Osteocyte (in vitro differentiated cells): Measurements from ENCODE around the gene STXBP6. TPM values are rescaled to one million over a fixed set of nuclear protein-coding genes. Genes with fewer than 3 reads are reported as not detected.
"Not testable (repeated sequence)": the region's sequence is repeated elsewhere in the genome, so short reads cannot be mapped to it uniquely, and the experiment has no call there.

Experiments used
- DNase-seq: peaks from one replicate; pipeline ENCODE4 v3.0.0; 2021; ENCODE audit warnings: mixed read lengths; ENCODE audit not compliant: unreplicated experiment; ENCODE audit errors: extremely low spot score
- H3K27ac Mint-ChIP-seq: one replicate; pipeline ENCODE4 v1.8.0; 2021; ENCODE audit warnings: mild to moderate bottlenecking, mixed read lengths; ENCODE audit not compliant: unreplicated experiment
- H3K27me3 Mint-ChIP-seq: one replicate; pipeline ENCODE4 v1.8.0; 2021; ENCODE audit warnings: mixed read lengths; ENCODE audit not compliant: unreplicated experiment
- H3K36me3 Mint-ChIP-seq: one replicate; pipeline ENCODE4 v1.8.0; 2021; ENCODE audit warnings: mixed read lengths; ENCODE audit not compliant: unreplicated experiment
- H3K4me1 Mint-ChIP-seq: one replicate; pipeline ENCODE4 v1.8.0; 2021; ENCODE audit warnings: mixed read lengths; ENCODE audit not compliant: unreplicated experiment
- H3K4me3 Mint-ChIP-seq: one replicate; pipeline ENCODE4 v1.8.0; 2021; ENCODE audit warnings: mild to moderate bottlenecking, moderate library complexity, mixed read lengths; ENCODE audit not compliant: unreplicated experiment
- H3K9me3 Mint-ChIP-seq: one replicate; pipeline ENCODE4 v1.8.0; 2021; ENCODE audit warnings: mixed read lengths; ENCODE audit not compliant: unreplicated experiment
- CTCF ChIP-seq: fragments of 200-600 bp; sonication (generic); IDR thresholded peaks from 2 replicates; pipeline ENCODE4 v1.5.0; 2021; ENCODE audit warnings: antibody characterized with exemption, mild to moderate bottlenecking, moderate library complexity
- total RNA-seq: library from RNA; stranded (reverse); gene quantifications from 2 replicates; pipeline ENCODE4 v1.2.1, GENCODE V29; 2021

The STXBP6 gene
- total RNA-seq, 1 donor from 2014 or later, result 6.4 TPM

- TF ChIP-seq CTCF, result no peak
- DNase-seq, result no peak
- Mint-ChIP-seq H3K4me3 (no peak overlapping the region), H3K9me3 (no peaks in the 10 kb centered on the region), H3K36me3 (no peaks in the 10 kb centered on the region), H3K27ac (peak overlapping the region; percentile 91), H3K27me3 (no peaks in the 10 kb centered on the region), H3K4me1 (peaks cover 48% of the 10 kb centered on the region)
Observed at GRCh38 chr14:24965578-24965933, 84.4 kb downstream of the STXBP6 start.

- Mint-ChIP-seq H3K27ac (peak overlapping the region; percentile 91), H3K36me3 (no peaks in the 10 kb centered on the region), H3K4me3 (no peak overlapping the region), H3K27me3 (no peaks in the 10 kb centered on the region), H3K4me1 (peaks cover 52% of the 10 kb centered on the region), H3K9me3 (no peaks in the 10 kb centered on the region)
- no peak for DNase-seq
- no peak for TF ChIP-seq CTCF
Observed at GRCh38 chr14:24964591-24964990, 85.4 kb downstream of the STXBP6 start.

- Mint-ChIP-seq H3K27me3 (no peaks in the 10 kb centered on the region), H3K27ac (peak overlapping the region; percentile 91)
- TF ChIP-seq CTCF, result no peak
Observed at GRCh38 chr14:24964048-24964447, 85.9 kb downstream of the STXBP6 start.

GRCh38 chr14:24962118-24962517 lies 87.8 kb downstream of the STXBP6 start:
- not testable (repeated sequence) for H3K9me3 Mint-ChIP-seq, H3K4me3 Mint-ChIP-seq

More at GRCh38 chr14:24964048-24964447, 85.9 kb downstream of the STXBP6 start:
- Mint-ChIP-seq H3K36me3 (no peaks in the 10 kb centered on the region), H3K4me3 (no peak overlapping the region), H3K4me1 (peaks cover 57% of the 10 kb centered on the region), H3K9me3 (no peaks in the 10 kb centered on the region)
- no peak for DNase-seq

GRCh38 chr14:24960816-24961215 lies 89.1 kb downstream of the STXBP6 start:
- H3K27me3 Mint-ChIP-seq, result no peaks in the 10 kb centered on the region
- H3K9me3 Mint-ChIP-seq, result no peaks in the 10 kb centered on the region
- no peak overlapping the region for H3K4me3 Mint-ChIP-seq
- TF ChIP-seq CTCF, result no peak
- H3K4me1 Mint-ChIP-seq, result peaks cover 72% of the 10 kb centered on the region
- H3K36me3 Mint-ChIP-seq, result no peaks in the 10 kb centered on the region
- H3K27ac Mint-ChIP-seq, result peak overlapping the region; percentile 59
- no peak for DNase-seq

More at GRCh38 chr14:24962118-24962517, 87.8 kb downstream of the STXBP6 start:
- H3K27ac Mint-ChIP-seq, DNase-seq, H3K36me3 Mint-ChIP-seq, H3K27me3 Mint-ChIP-seq: not testable (repeated sequence)
- H3K4me1 Mint-ChIP-seq, result peaks cover 72% of the 10 kb centered on the region

- Mint-ChIP-seq H3K36me3 (no peaks in the 10 kb centered on the region), H3K27me3 (no peaks in the 10 kb centered on the region), H3K4me1 (peaks cover 70% of the 10 kb centered on the region), H3K9me3 (no peaks in the 10 kb centered on the region), H3K4me3 (no peak overlapping the region), H3K27ac (peak overlapping the region; percentile 59)
- no peak for DNase-seq
- no peak for TF ChIP-seq CTCF
Observed at GRCh38 chr14:24959791-24960331, 90.1 kb downstream of the STXBP6 start.
